ENCODE data around the gene OR13C3.

DNA sequence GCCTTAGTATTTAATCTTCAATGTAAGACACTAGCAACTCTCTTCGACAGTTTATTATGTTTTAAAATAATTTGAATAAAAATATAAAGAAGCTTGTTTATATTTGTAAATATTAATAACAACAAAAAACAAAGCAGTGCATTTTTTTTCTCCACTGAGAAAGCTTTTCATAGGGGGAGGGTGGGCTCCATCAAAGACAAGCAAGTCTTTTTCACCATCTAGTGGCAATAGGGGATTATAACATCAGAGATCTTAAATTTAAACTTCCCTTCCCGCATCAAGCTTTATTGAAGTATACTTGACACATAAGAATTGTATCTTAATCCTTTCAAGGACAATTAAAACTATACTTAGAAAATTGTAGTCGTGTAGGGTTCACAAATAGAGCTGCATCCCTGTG lies 41.8 kb downstream of the OR13C3 start:
- TF ChIP-seq, protein P1, sequence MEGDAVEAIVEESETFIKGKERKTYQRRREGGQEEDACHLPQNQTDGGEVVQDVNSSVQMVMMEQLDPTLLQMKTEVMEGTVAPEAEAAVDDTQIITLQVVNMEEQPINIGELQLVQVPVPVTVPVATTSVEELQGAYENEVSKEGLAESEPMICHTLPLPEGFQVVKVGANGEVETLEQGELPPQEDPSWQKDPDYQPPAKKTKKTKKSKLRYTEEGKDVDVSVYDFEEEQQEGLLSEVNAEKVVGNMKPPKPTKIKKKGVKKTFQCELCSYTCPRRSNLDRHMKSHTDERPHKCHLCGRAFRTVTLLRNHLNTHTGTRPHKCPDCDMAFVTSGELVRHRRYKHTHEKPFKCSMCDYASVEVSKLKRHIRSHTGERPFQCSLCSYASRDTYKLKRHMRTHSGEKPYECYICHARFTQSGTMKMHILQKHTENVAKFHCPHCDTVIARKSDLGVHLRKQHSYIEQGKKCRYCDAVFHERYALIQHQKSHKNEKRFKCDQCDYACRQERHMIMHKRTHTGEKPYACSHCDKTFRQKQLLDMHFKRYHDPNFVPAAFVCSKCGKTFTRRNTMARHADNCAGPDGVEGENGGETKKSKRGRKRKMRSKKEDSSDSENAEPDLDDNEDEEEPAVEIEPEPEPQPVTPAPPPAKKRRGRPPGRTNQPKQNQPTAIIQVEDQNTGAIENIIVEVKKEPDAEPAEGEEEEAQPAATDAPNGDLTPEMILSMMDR (conservative IDR thresholded peaks at IDR 0.05): peak; percentile 48
- TF ChIP-seq ZFX (IDR thresholded peaks at IDR 0.05): no peak

Measured in C4-2B (cell line).